Fibroblast of lung (primary cell): Measurements from ENCODE around the gene ARHGAP10.

Experiments
- EZH2 ChIP-seq: IDR thresholded peaks from 2 replicates; pipeline ENCODE4 v1.5.1; 2012; ENCODE audit warnings: low read length, control low read depth, mild to moderate bottlenecking; ENCODE audit errors: missing control alignments
- TF ChIP-seq, protein P1 (sequence below), 2 donors: IDR thresholded peaks in 1 of 2; conservative IDR thresholded peaks in 1 of 2; 1 replicate in 1 of 2; 2 replicates in 1 of 2; pipeline ENCODE4 v1.5.1; 2011 to 2012; ENCODE audit warnings: low read length in 2 of 2, control low read depth in 1 of 2, inconsistent platforms in 1 of 2, low read depth in 1 of 2, mild to moderate bottlenecking in 1 of 2

DNA sequence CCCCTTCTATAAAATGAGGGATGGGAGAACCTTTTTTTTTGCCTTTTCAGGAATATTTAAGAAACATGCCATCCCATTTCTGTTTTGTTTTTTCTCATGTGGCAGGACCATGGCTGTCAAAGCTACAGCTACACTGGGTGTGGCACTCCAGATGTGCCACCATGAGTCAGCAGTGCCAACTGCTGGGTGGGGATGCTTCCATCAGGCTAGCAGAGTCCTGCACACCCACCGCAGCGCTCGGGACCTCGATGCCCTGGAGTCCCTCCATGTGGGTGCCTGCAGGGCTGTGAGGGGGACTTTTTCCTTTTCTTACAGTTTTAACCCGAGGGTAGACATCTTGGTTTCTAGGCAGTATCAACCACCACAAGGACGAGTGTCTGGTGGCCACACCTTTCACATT, 357.7 kb downstream of the ARHGAP10 start:
- TF ChIP-seq, protein P1, sequence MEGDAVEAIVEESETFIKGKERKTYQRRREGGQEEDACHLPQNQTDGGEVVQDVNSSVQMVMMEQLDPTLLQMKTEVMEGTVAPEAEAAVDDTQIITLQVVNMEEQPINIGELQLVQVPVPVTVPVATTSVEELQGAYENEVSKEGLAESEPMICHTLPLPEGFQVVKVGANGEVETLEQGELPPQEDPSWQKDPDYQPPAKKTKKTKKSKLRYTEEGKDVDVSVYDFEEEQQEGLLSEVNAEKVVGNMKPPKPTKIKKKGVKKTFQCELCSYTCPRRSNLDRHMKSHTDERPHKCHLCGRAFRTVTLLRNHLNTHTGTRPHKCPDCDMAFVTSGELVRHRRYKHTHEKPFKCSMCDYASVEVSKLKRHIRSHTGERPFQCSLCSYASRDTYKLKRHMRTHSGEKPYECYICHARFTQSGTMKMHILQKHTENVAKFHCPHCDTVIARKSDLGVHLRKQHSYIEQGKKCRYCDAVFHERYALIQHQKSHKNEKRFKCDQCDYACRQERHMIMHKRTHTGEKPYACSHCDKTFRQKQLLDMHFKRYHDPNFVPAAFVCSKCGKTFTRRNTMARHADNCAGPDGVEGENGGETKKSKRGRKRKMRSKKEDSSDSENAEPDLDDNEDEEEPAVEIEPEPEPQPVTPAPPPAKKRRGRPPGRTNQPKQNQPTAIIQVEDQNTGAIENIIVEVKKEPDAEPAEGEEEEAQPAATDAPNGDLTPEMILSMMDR (conservative IDR thresholded peaks at IDR 0.05 in 1 of 2, IDR thresholded peaks at IDR 0.05 in 1 of 2; ENCODE audit: low read depth in 1 of 2, low read length in 2 of 2): no peak
- no peak for TF ChIP-seq EZH2
